Right lobe of liver (tissue), 4 donors: Measurements from ENCODE around the gene RERE.

Experiments used
- CTCF ChIP-seq, 4 donors: fragments of 200-600 bp in 3 of 4; fragments of 450-650 bp in 1 of 4; IDR thresholded peaks; one replicate each; pipeline versions ENCODE4 v1.5.1 to v1.8.0; 2016 to 2022; ENCODE audit warnings: antibody characterized with exemption in 4 of 4, mild to moderate bottlenecking in 2 of 4
- POLR2A ChIP-seq: fragments of 450-650 bp; IDR thresholded peaks from one replicate; pipeline ENCODE4 v1.6.1; 2017; ENCODE audit warnings: antibody characterized with exemption, mild to moderate bottlenecking
- donor health status: DM: no; HTN: no; CAD: no.
- donor health status: DM: no; HTN: no; CAD: no.
- donor health status: DM: no; HTN: yes; CAD: no.

GRCh38 chr1:8720347-8720746 is 97.1 kb downstream of the RERE start:
- TF ChIP-seq CTCF (IDR thresholded peaks at IDR 0.05) (no peak), POLR2A (no peak)
